ENCODE data around the gene APOC1.
A peak's percentile ranks its signal among the peaks of the same experiment; 100 is the strongest.

The APOC1 gene

GRCh38 chr19:44891016-44891882 lies 23.2 kb upstream of the APOC1 start, which contains the start of gene TOMM40:
TOMM40 (plus strand) TSS chr19:44891254; CDS start chr19:44891416, 162 bp downstream.
- no peaks in the 10 kb centered on the region for H3K9me3 ChIP-seq
- peaks cover 22% of the 10 kb centered on the region for H3K36me3 ChIP-seq
- peak within 1 kb of the TSS; percentile 92 for H3K27ac ChIP-seq
- peaks cover 16 to 20% of the 10 kb centered on the region in 2 experiments for H3K4me1 ChIP-seq (ENCODE audit: control insufficient read depth in 1 of 2, insufficient read depth in 1 of 2, low read depth in 1 of 2, low read length in 1 of 2)
- no peaks in the 10 kb centered on the region for H3K27me3 ChIP-seq
- TF ChIP-seq CTCF (IDR thresholded peaks at IDR 0.05) = no peak
- H3K4me3 ChIP-seq (ENCODE audit: low read depth in 1 of 2, low read length in 1 of 2) = peak within 1 kb of the TSS; percentile 70 to 85

GRCh38 chr19:44892932-44893331 lies 21.5 kb upstream of the APOC1 start:
- no peak overlapping the region for H3K27ac ChIP-seq
- peaks cover 16% of the 10 kb centered on the region for H3K36me3 ChIP-seq
- no peaks in the 10 kb centered on the region for H3K9me3 ChIP-seq
- H3K4me1 ChIP-seq (ENCODE audit: control insufficient read depth in 1 of 2, insufficient read depth in 1 of 2, low read depth in 1 of 2, low read length in 1 of 2) = peaks cover 17 to 21% of the 10 kb centered on the region in 2 experiments
- no peak for TF ChIP-seq CTCF (IDR thresholded peaks at IDR 0.05)
- H3K27me3 ChIP-seq = no peaks in the 10 kb centered on the region
- no peak overlapping the region for H3K4me3 ChIP-seq (ENCODE audit: low read depth in 1 of 2, low read length in 1 of 2)

GRCh38 chr19:44893332-44894051 lies 20.9 kb upstream of the APOC1 start:
- H3K4me1 ChIP-seq (ENCODE audit: control insufficient read depth in 1 of 2, insufficient read depth in 1 of 2, low read depth in 1 of 2, low read length in 1 of 2) = peaks cover 21 to 23% of the 10 kb centered on the region in 2 experiments
- TF ChIP-seq CTCF (IDR thresholded peaks at IDR 0.05) = no peak
- peaks cover 11% of the 10 kb centered on the region for H3K36me3 ChIP-seq
- no peaks in the 10 kb centered on the region for H3K9me3 ChIP-seq
- no peaks in the 10 kb centered on the region for H3K27me3 ChIP-seq
- no peak overlapping the region for H3K27ac ChIP-seq
- no peak overlapping the region for H3K4me3 ChIP-seq (ENCODE audit: low read depth in 1 of 2, low read length in 1 of 2)

- H3K27me3 ChIP-seq = no peaks in the 10 kb centered on the region
- H3K9me3 ChIP-seq = no peaks in the 10 kb centered on the region
- peaks cover 21 to 23% of the 10 kb centered on the region in 2 experiments for H3K4me1 ChIP-seq (ENCODE audit: control insufficient read depth in 1 of 2, insufficient read depth in 1 of 2, low read depth in 1 of 2, low read length in 1 of 2)
- TF ChIP-seq CTCF (IDR thresholded peaks at IDR 0.05) = no peak
- peaks cover 11% of the 10 kb centered on the region for H3K36me3 ChIP-seq
- no peak overlapping the region for H3K4me3 ChIP-seq (ENCODE audit: low read depth in 1 of 2, low read length in 1 of 2)
- no peak overlapping the region for H3K27ac ChIP-seq
These were observed 20.4 kb upstream of the APOC1 start for GRCh38 chr19:44894052-44894400.

GRCh38 chr19:44894946-44895345 lies 19.5 kb upstream of the APOC1 start:
- H3K27ac ChIP-seq = no peak overlapping the region
- peaks cover 17 to 18% of the 10 kb centered on the region in 2 experiments for H3K4me1 ChIP-seq (ENCODE audit: control insufficient read depth in 1 of 2, insufficient read depth in 1 of 2, low read depth in 1 of 2, low read length in 1 of 2)
- peaks cover 11% of the 10 kb centered on the region for H3K36me3 ChIP-seq

More at GRCh38 chr19:44894946-44895345, 19.5 kb upstream of the APOC1 start:
- Histone ChIP-seq H3K27me3 (no peaks in the 10 kb centered on the region), H3K4me3 (ENCODE audit: low read depth in 1 of 2, low read length in 1 of 2) (no peak overlapping the region), H3K9me3 (no peaks in the 10 kb centered on the region)
- TF ChIP-seq CTCF (IDR thresholded peaks at IDR 0.05) = no peak
